ENCODE measurements around the gene UQCRC1.
"Not testable (repeated sequence)": the region's sequence is repeated elsewhere in the genome, so short reads cannot be mapped to it uniquely, and the experiment has no call there.

UQCRC1 gene

GRCh38 chr3:48553886-48554845 lies 55.3 kb downstream of the UQCRC1 start:
- no peak for DNase-seq

GRCh38 chr3:48553361-48553760 lies 56.1 kb downstream of the UQCRC1 start:
- no peak for DNase-seq

DNA sequence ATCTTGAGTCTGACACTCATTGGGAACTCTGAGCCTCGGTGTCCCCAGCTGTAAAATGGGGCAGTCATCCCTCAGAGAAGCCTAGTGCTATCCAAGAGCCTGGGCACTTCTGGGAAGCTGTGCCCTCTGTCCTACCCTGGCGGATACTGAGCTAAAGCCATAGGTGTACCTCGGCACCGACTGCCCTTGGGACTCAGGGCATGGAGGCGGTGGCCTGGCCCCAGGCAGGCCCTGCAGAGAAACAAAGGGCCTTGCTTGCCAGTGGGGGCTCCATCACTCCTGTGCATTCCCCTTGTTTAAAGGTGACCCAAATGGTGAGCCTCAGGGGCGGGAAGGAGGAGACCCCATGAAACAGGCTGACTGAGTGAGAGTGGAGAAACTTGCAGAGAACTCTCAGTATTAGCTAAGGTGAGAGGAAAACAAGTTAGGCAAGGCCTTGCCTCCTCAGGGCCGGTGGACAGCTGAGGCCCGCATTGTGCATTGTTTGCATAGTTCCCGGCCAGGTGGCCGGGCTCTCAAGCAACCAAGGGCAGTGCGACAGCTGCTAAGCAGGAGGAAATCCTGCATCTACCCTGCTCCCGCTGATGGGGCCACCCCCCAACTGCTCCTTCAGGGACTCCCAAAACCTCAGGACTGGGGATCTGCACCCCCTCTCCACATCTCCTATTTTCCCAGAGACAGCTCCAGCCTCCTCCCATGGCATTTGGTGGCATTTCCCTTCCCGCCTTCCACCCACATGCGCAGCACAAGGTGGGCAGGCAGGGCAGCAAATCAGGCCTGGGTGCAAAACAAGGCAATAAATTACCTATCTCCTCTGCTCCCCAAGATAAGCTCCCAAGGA lies 57.1 kb downstream of the UQCRC1 start:
- no peak for DNase-seq

DNA sequence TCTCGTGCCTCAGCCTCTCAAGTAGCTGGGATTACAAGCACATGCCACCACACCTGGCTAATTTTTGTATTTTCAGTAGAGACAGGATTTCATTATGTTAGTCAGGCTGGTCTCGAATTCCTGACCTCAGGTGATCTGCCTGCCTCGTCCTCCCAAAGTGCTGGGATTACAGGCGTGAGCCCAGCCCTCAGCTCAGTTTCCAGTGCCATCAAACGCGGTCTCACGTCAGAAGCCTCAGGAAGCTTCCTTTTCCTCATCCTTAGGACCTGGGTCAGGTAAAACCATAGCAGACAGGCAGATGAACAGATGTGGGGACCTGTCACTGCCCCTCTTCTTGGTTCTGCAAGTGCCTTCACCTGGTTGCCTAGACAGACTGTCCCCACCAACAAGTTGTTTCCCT lies 57.8 kb downstream of the UQCRC1 start:
- not testable (repeated sequence) for DNase-seq
